Cardiac fibroblast (primary cell): ENCODE results near the gene ZNF506.
"Not testable (repeated sequence)": the region's sequence is repeated elsewhere in the genome, so short reads cannot be mapped to it uniquely, and the experiment has no call there.

Source experiments
- DNase-seq, 2 donors: peaks; one replicate each; pipeline versions ENCODE4 v3.0.0 to v3.0.0-alpha.2; 2010; ENCODE audit warnings: low read depth in 2 of 2
- H3K4me3 ChIP-seq, 2 donors: replicated peaks in 1 of 2; 1 replicate in 1 of 2; 2 replicates in 1 of 2; pipeline ENCODE4 v1.5.1; 2011; ENCODE audit warnings: low read depth in 2 of 2, low read length in 2 of 2, mild to moderate bottlenecking in 2 of 2, moderate library complexity in 1 of 2
- CTCF ChIP-seq: IDR thresholded peaks from one replicate; pipeline ENCODE4 v1.5.1; 2011; ENCODE audit warnings: low read depth, mild to moderate bottlenecking, low read length, inconsistent platforms

The ZNF506 gene

GRCh38 chr19:19821366-19821951 is at the start of gene ZNF506:
Gene ZNF506, minus strand, starts transcription at chr19:19821750. Its CDS starts 147 bp downstream, at chr19:19821603.
- TF ChIP-seq CTCF: no peak
- peak; percentile 96 to 98 for DNase-seq
- H3K4me3 ChIP-seq: peak within 1 kb of the TSS; percentile 72 to 84

DNA sequence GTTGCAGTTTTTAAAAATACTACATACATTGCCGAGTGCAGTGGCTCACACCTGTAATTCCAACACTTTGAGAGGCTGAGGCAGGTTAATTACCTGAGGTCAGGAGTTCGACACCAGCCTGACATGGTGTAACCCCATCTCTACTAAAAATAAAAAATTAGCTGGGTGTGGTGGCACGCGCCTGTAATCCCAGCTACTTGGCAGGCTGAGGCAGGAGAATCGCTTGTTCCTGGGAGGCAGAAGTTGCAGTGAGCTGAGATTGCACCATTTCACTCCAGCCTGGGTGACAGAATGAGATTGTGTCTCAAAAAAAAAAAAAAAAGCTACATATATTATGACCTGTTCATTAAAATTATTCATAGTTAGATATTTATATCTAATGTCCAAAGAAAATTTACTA is 48.5 kb upstream of the ZNF506 start:
- DNase-seq, H3K4me3 ChIP-seq: not testable (repeated sequence)

DNA sequence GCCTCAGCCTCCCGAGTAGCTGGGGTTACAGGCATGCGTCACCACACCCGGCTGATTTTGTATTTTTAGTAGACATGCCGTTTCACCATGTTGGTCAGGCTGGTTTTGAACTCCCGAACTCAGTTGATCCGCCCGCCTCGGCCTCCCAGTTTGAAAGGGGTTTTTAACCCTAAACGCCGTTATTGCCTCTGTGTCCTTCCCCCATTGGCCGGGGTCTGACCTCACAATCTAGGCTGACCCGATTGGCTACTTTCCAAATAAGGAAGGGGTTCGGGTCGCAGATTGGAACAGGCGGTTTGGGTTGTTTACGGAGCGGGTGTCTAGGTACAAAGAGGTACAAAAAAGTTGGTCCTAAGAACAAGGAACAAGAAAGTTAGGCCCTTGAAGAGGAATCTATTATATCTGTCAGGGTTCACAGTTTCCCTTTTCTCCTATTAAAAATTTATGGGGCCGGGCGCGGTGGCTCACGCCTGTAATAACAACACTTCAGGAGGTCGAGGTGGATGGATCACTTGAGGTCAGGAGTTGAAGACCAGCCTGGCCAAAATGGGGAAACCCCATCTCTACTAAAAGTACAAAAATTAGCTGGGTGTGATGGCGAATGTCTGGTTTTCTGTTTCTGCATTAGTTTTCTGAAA is 45.2 kb upstream of the ZNF506 start:
- TF ChIP-seq CTCF: no peak
- peak overlapping the region; percentile 76 to 86 for H3K4me3 ChIP-seq
- DNase-seq: peak; percentile 3 to 23

GRCh38 chr19:19865750-19866610 is 44.4 kb upstream of the ZNF506 start, which contains the start of gene ZNF253:
Gene ZNF253, plus strand, starts transcription at chr19:19865882. Its CDS starts 115 bp downstream, at chr19:19865997.
- DNase-seq: peak; percentile 91 to 95
- no peak for TF ChIP-seq CTCF
- peak within 1 kb of the TSS; percentile 76 to 86 for H3K4me3 ChIP-seq

- DNase-seq: no peak
- TF ChIP-seq CTCF: no peak
- H3K4me3 ChIP-seq: no peak overlapping the region
Observed at GRCh38 chr19:19860756-19861390, 39.3 kb upstream of the ZNF506 start.

GRCh38 chr19:19858751-19859150 is 37.2 kb upstream of the ZNF506 start:
- H3K4me3 ChIP-seq: no peak overlapping the region
- no peak for DNase-seq
- TF ChIP-seq CTCF: no peak

DNA sequence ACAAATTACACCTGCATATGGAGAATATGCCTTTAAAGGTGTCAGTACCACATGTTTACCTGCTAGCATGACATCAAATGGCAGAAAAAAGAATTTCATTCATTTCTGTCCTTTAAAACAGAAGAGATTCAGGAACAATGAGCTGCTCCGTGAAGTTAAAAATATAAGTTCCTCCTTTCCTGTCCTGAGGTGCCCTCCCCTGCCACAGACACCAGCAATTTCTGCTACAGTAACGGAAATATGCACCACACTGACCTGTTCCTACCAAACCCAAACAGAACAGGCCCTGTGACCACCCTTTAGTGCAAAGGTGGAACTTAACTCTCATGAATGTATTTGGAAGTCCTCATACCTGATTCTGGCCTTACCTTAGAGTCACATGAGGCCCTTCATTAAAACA is 30.2 kb upstream of the ZNF506 start:
- not testable (repeated sequence) for H3K4me3 ChIP-seq, DNase-seq
